ENCODE data around the gene PIN4. TPM values are rescaled to one million over a fixed set of nuclear protein-coding genes. Genes with fewer than 3 reads are reported as not detected.

The PIN4 gene
- total and polyA plus RNA-seq, 2 experiments from 2014 or later, result 3.5 to 80.6 TPM

DNA sequence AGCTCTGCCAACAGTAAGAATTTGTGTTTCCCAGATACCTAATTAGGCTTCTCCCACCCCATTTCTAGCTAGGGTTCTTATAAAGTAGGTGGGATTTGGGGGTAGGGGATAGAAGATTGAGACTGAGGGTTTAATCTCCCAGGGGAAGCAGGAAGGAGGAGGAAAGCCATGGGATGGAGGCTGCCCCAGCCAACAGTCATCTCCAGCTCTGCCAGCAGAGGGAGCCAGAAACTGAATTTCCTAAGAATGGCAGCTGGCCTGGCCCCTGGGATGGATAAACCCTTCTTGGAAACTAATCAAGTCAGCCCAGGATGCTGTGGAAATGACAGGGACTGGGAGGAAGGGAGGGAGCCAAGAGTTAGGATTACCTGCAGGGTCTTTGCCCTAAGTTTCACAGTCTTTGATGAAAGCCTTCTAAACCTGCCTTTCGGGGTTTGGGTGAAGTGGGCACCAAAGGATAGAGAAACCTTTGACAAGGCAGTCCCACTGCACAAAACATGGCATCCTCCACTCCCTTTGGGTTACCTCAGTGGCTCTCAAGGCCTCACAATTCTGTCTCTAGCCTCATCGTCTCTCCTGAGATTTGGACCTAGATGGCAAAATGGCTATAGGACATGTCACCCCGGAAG is 64.0 kb downstream of the PIN4 start:
- Histone ChIP-seq H3K79me2 (replicated peaks; ENCODE audit: insufficient read depth) (no peaks in the 10 kb centered on the region), H3K9me2 (ENCODE audit: insufficient read depth) (no peaks in the 10 kb centered on the region), H4K20me1 (replicated peaks; ENCODE audit: insufficient read depth) (no peaks in the 10 kb centered on the region), H3K27me3 (ENCODE audit: insufficient read depth) (no peaks in the 10 kb centered on the region), H2AFZ (no peak overlapping the region), H3F3A (replicated peaks; ENCODE audit: low read depth) (no peaks in the 10 kb centered on the region), H3K27ac (ENCODE audit: low read depth) (no peak overlapping the region), H3K4me2 (no peak overlapping the region), H3K4me3 (no peak overlapping the region), H3K4me1 (ENCODE audit: insufficient read depth) (no peaks in the 10 kb centered on the region), H3K36me3 (ENCODE audit: insufficient read depth) (no peaks in the 10 kb centered on the region)
- ATAC-seq (peak; percentile 95), DNase-seq (ENCODE audit: low spot score) (peak; percentile 74)
- H3K9me3 Mint-ChIP-seq, result no peaks in the 10 kb centered on the region; the same call in 2 of the 3 replicates
- H3K27me3 Mint-ChIP-seq (ENCODE audit: insufficient read depth, low read depth, poor library complexity), result peaks cover 3% of the 10 kb centered on the region
- H3K4me1 Mint-ChIP-seq, result peaks cover 5% of the 10 kb centered on the region; the same call in 1 of the 3 replicates
- H3K4me3 Mint-ChIP-seq, result no peak overlapping the region
- no peaks in the 10 kb centered on the region for H3K36me3 Mint-ChIP-seq (ENCODE audit: low read depth)
- no peak overlapping the region for H3K27ac Mint-ChIP-seq
- TF ChIP-seq JUNB (IDR thresholded peaks at IDR 0.05; ENCODE audit: unreplicated experiment), result no peak
- no peak for TF ChIP-seq STAT1 (IDR thresholded peaks at IDR 0.05; ENCODE audit: unreplicated experiment)
- no peak for TF ChIP-seq ZNF331 (CRISPR knock-in tag; IDR thresholded peaks at IDR 0.05; ENCODE audit: low read depth)
- TF ChIP-seq, protein P1, sequence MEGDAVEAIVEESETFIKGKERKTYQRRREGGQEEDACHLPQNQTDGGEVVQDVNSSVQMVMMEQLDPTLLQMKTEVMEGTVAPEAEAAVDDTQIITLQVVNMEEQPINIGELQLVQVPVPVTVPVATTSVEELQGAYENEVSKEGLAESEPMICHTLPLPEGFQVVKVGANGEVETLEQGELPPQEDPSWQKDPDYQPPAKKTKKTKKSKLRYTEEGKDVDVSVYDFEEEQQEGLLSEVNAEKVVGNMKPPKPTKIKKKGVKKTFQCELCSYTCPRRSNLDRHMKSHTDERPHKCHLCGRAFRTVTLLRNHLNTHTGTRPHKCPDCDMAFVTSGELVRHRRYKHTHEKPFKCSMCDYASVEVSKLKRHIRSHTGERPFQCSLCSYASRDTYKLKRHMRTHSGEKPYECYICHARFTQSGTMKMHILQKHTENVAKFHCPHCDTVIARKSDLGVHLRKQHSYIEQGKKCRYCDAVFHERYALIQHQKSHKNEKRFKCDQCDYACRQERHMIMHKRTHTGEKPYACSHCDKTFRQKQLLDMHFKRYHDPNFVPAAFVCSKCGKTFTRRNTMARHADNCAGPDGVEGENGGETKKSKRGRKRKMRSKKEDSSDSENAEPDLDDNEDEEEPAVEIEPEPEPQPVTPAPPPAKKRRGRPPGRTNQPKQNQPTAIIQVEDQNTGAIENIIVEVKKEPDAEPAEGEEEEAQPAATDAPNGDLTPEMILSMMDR (conservative IDR thresholded peaks at IDR 0.05; ENCODE audit: low read depth in 2 of 2), result peak; percentile 58 to 84

DNA sequence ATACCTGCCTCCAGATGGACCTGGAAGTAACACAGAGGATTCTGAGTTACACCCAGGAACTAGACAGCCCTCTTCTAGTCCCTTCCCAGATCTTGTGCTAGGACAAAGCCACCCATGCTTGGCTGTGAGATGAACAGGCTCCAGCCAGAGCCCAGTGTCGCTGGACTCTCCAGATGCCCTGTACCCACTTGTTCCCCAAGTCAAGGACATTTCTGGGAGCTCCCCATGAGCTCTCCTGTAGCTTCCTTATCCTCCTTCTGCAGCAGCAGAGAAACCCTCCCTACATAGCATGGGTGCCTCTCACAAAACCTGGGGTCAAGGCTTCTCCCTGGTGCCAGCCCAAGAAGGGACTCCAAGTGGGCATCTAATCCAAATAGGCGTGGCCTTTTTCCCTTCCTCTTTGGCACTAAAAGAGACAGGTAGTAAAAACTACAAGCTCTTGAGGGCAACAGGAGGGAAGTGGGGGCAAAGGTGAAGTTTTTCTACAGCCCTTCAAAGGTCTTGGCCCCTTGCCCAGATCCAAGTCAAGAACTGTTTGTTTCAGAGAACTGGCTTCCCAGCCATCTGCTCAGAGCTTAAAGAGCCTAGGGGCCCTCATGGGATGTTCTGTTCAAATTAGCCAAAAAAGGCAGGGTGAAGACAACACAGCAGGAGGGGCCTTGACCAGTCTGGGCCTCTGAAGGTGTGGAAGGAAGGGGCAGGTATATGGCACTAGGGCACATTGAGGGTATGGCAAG is 65.8 kb downstream of the PIN4 start:
- no peaks in the 10 kb centered on the region for H3F3A ChIP-seq (replicated peaks; ENCODE audit: low read depth)
- Mint-ChIP-seq H3K4me1 (peaks cover 5% of the 10 kb centered on the region; the same call in 1 of the 3 replicates), H3K9me3 (no peaks in the 10 kb centered on the region; the same call in 2 of the 3 replicates), H3K36me3 (ENCODE audit: low read depth) (no peaks in the 10 kb centered on the region), H3K4me3 (no peak overlapping the region), H3K27ac (no peak overlapping the region), H3K27me3 (ENCODE audit: insufficient read depth, low read depth, poor library complexity) (peaks cover 8% of the 10 kb centered on the region)
- DNase-seq (ENCODE audit: low spot score) (no peak), ATAC-seq (no peak)
- H3K79me2 ChIP-seq (replicated peaks; ENCODE audit: insufficient read depth), result no peaks in the 10 kb centered on the region
- no peaks in the 10 kb centered on the region for H3K27me3 ChIP-seq (ENCODE audit: insufficient read depth)
- TF ChIP-seq JUNB (IDR thresholded peaks at IDR 0.05; ENCODE audit: unreplicated experiment) (no peak), POLR2AphosphoS5 (IDR thresholded peaks at IDR 0.05; ENCODE audit: low read depth) (no peak)
- no peaks in the 10 kb centered on the region for H4K20me1 ChIP-seq (replicated peaks; ENCODE audit: insufficient read depth)
- no peaks in the 10 kb centered on the region for H3K4me1 ChIP-seq (ENCODE audit: insufficient read depth)
- no peaks in the 10 kb centered on the region for H3K36me3 ChIP-seq (ENCODE audit: insufficient read depth)
- no peaks in the 10 kb centered on the region for H3K9me2 ChIP-seq (ENCODE audit: insufficient read depth)
- H3K4me3 ChIP-seq, result no peak overlapping the region
- no peak overlapping the region for H3K4me2 ChIP-seq
- H2AFZ ChIP-seq, result no peak overlapping the region
- no peak overlapping the region for H3K27ac ChIP-seq (ENCODE audit: low read depth)

Other genes with a start within 250 kb of the PIN4 start
- gene RTL5, start 49.8 kb upstream of the PIN4 start, total RNA-seq (2014; rRNA removed; shearing (Covaris generic)), result 0.35 and 0.94 TPM in 2 replicates
- 0.31 and 0.52 TPM in 2 replicates for gene RTL5, start 49.8 kb upstream of the PIN4 start, polyA plus RNA-seq (2016; fragmentation: Nextera tagmentation; extraction: Ambion mirVana)
- 21.2 and 23.1 TPM in 2 replicates for gene ERCC6L, start 57.3 kb downstream of the PIN4 start, total RNA-seq (2014; rRNA removed; shearing (Covaris generic))
- gene ERCC6L, start 57.3 kb downstream of the PIN4 start, polyA plus RNA-seq (2016; fragmentation: Nextera tagmentation; extraction: Ambion mirVana), result 8.3 and 11.3 TPM in 2 replicates
- 550 and 572 TPM in 2 replicates for gene RPS4X, start 95.5 kb downstream of the PIN4 start, total RNA-seq (2014; rRNA removed; shearing (Covaris generic))
- 648 and 664 TPM in 2 replicates for gene RPS4X, start 95.5 kb downstream of the PIN4 start, polyA plus RNA-seq (2016; fragmentation: Nextera tagmentation; extraction: Ambion mirVana)
- gene CITED1, start 124.2 kb downstream of the PIN4 start, total RNA-seq (2014; rRNA removed; shearing (Covaris generic)), result 0.45 and 2.1 TPM in 2 replicates
- gene CITED1, start 124.2 kb downstream of the PIN4 start, polyA plus RNA-seq (2016; fragmentation: Nextera tagmentation; extraction: Ambion mirVana), result 1.1 and 2.0 TPM in 2 replicates

Data from GM23338 (cell line).